KBM-7 (cell line): ENCODE measurements around the gene GREM1.

Experiments used
- DNase-seq: peaks from one replicate; pipeline ENCODE4 v3.0.0-alpha.2; 2015
- in situ Hi-C: fragments of 300-500 bp; cut with MboI; formaldehyde crosslinking; loops from 2 replicates; pipeline ENCODE4 v1.14.3; 2020; ENCODE audit warnings: low sequenced_read_pairs, low pct_unique_long_range_greater_than_20kb, mixed read lengths

The GREM1 gene

DNA sequence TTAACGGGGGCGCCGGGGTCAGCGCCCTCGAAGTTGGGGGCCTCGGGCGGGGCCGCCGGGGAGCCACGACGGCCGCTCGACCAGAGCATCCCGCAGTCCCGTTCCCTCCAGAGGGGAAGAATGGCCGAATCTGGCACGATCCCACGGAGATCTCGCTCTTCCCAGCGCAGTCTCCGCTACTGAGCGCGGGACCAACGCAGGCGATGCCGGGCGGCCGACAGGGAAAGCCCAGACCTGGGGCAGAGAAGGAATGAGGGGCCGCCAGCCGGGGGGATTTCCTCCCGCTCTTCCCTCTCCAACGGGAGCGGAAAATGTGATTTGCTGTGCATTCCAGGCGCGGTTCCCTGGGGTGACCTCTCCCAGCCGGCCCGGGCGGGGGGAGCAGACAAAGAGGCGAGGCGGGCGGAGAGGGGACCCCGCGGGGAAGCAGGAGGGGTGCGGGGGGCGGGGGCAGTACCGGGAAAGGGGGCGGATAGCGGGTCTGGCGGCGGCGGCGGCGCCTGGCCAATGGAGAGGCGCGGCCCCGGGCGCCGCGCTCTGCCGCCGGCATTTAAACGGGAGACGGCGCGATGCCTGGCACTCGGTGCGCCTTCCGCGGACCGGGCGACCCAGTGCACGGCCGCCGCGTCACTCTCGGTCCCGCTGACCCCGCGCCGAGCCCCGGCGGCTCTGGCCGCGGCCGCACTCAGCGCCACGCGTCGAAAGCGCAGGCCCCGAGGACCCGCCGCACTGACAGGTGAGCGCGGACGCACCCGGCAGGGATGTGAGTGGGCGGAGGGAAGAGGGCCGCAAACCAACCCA, at the start of gene GREM1:
TSS of gene GREM1 (plus strand) at position 579 of the 801 bp plus-strand sequence. CDS start 12,687 bp downstream, outside the sequence.
- DNase-seq = no peak
- in situ Hi-C loops = no loop called here

DNA sequence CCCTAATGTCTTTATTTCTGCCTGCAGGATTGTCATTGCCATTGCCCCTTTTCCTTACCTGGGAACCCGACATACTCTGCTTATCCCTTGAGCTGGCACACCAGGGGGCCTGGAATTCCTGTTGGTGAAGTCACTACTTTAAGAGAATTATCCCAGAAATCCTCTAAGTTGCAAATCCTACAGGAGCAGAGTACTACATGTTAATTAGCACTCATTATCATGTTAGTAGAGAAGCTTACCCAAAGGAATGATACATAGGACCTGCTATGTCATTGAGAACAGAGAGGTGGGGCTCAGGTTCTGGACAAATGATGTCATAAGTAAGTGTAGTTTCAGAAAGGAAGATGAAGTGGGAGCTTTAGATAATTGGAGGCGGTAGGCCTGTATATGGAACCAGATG, 48.9 kb upstream of the GREM1 start:
- in situ Hi-C loops = no loop called here
- no peak for DNase-seq

DNA sequence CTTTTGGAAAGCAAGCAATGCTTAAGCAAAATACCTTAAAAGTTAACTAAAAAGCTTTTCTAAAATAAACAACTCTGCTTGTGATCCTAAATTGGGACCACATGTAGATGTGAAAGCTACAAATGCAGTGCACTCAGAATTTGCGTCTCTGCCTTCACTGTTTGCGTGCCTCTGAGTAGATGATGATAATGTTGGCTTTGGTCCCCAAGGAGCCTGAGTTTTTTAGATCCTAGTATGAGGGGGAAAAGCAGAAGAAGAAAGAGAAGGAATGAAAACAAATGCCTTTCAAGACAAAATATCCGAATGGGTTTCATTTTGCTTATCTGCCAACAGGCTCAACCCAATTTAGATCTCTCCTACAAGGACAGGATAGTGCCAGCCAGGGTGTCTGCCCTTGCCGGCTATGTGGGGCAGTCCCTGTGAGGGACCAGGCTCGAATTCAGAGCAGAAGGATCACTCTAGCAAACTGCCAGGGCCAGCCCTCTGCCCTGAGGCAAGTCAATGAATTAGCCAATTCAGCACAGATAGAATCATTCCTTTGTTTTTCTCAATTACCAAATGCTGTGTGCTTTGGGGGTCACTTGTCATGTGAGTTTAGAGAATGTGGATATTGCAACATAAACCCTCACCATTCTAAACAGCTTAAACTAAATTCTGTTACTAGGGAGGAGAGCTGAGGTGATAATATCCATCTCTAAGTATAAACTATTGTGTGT, 47.8 kb upstream of the GREM1 start:
- in situ Hi-C loops = no loop called here
- no peak for DNase-seq

DNA sequence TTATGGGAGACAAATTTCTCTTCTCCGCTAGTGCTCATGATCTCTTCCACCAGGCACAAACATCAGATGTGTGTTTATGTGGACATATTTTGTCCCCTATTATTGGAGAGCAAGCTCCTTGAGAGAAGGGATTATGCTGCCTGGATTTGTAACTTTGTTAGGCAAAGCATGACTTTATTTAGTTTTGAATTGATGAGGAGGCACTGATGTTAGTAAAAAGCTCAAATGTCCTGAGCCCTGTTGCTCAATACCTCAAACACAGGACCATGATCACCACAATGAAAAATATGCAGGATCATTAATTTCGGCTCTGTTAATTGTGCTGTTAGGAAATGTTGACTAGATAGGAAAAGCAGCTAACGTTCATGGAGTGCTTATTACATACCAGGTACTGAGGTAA, 47.2 kb upstream of the GREM1 start:
- in situ Hi-C loops = no loop called here
- DNase-seq = no peak

DNA sequence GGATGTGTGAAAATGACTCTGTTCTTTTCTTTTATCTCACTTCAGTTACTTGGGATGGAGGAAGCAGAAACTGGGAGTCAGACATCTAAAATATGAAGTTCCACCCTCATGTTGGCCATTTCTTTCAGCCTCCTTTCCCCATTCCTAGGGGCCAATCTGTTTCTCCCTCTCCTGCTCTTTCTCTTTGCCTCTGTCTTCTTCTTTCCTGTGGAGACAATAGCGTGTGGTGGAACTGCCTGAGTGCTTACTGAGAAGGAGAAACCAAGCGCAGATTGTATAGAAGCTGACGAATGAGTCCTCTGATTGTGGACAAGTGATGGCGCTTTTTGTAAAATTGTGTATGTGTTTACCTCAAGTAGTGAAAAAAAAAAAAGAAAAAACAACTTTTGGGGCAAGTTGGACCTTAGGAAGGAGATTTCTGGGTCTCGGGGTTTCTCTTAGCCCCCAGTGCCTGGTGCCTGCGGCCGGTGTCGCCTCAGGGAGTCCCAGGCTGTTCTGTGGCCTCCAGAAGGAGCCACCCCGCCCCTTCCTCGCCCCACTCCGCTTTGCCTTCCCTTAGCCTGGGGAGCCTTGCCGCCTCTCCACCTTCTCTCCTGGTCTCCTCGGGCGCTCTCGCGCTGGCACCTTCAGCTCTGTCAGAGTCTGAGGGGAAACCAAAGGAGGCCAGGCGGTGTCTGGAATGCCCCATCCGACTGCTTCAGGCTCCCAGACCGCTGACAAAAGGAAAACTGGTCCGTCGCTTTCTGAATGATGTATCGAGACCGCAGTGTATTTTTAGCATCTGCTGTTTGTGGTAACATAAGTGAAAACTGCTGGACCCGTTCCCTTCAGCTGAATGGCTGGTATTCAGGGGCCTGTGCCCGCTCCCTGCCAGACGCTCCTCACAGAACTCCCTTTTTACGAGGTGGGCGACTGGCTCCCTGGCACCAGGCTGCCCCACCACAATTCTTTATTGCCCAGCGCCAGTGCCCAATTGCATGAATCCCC, 46.2 kb upstream of the GREM1 start:
- DNase-seq = no peak
- in situ Hi-C loops = no loop called here

- DNase-seq = no peak
- in situ Hi-C loops = no loop called here
Measured at GRCh38 chr15:32674681-32675080, 43.1 kb upstream of the GREM1 start.

DNA sequence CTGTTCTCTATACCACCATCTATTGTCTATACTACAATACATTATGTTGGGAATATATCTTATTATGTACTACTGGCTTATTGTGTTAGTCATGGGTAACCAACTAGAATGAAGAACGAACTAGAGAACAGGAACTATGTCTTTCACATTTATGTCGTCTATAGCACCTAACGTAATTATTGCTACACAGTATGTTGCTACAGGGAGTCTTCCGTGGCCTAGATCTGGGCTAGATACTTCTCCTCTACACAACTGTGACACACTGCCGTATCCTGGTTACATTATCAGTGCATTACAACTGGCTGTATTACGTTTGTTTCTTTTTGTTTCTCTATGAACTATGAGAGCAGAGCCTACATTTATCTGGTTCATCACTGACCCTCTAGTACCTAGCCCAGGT, 42.3 kb upstream of the GREM1 start:
- no peak for DNase-seq
- in situ Hi-C loops = no loop called here

GRCh38 chr15:32676169-32676568, 41.6 kb upstream of the GREM1 start:
- DNase-seq = no peak
- in situ Hi-C loops = no loop called here

GRCh38 chr15:32677238-32677750, 40.5 kb upstream of the GREM1 start:
- no peak for DNase-seq
- in situ Hi-C loops = no loop called here

DNA sequence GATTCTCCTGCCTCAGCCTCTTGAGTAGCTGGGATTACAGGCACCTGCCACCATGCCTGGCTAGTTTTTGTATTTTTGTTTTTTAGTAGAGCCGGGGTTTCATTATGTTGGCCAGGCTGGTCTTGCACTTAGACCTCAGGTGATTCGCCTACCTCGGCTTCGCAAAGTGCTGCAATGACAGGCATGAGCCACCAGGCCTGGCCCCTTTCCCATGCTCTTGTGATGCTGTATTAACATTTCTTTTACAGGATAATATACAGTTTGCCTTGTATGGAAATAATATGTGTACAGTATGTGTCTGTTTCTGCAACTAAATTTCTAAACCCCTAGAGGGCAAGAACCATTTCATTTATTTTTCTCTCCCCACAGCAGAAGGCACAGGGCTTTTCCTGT, 38.5 kb upstream of the GREM1 start:
- in situ Hi-C loops = no loop called here
- no peak for DNase-seq

DNA sequence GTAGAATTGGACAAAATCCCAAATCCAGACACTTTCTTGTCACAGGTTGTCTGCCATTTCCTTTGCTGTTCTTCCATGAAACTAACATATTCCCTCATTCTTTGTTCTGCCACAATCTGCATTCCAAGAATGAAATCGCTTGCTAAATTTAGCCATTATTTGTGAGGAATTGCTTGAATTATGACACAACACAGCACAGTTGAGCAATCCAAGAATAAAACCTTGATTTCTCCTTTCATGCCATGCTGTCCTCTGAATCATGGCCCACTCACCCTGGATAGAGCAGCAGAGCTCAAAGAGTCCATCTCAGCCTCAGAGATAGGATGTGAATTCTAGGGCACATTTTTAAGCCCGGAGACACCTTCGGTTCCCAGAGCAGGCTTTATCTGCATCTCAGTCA, 35.2 kb upstream of the GREM1 start:
- DNase-seq = no peak
- in situ Hi-C loops = no loop called here

GRCh38 chr15:32682977-32683630, 34.7 kb upstream of the GREM1 start:
- no peak for DNase-seq
- in situ Hi-C loops = no loop called here

DNA sequence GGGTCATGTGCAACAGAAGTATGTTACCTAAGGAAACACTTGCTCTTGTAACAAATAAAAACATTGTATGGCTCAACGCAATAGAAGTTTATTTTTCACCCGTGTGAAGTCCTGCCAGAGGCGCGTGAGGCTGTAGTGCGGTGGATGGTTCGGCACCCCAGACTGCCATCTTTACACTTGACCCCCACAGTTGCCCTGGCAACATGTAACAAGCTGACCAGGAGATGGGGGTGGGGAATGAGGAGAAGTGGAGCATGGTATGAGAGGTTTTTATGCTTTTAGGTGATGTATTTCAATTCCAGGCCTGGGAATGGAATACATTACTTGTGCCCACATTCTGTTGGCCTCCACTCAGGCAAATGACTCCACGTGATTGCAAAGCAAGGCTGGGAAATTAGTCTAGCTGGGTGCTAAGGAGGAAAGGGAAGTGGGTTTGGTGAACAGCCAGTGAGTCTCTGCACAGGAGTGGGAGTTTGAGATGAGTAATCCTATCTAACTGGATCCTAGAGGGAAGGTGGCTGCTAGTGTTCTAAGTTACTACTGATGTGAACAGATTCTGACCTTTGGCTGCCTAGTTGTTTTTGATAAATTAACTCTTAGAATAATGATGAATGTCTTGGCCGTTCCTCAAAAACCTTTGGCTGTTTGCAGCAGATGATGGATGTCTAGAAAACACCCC, 33.8 kb upstream of the GREM1 start:
- DNase-seq = peak; percentile 61
- in situ Hi-C loops = no loop called here

GRCh38 chr15:32685576-32685975, 32.2 kb upstream of the GREM1 start:
- no peak for DNase-seq
- in situ Hi-C loops = no loop called here

DNA sequence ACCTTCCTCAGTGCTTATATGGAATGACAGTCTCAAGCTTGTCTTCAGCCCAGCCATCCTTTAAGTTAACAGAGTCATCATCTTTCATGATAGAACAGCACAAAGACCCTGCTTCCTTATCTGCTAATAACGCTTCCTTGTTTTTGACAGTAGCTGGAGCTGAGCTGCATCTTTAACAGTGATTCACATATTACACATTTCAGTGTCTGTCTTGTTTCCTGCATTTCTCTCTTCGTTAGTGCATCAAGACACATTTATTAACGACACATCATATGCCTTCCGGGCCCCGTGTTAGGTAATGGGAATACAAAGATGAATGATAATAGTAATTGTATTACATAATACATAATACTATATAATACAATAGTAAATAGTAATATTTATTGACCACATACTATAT, 30.2 kb upstream of the GREM1 start:
- no peak for DNase-seq
- in situ Hi-C loops = no loop called here

- DNase-seq = no peak
- in situ Hi-C loops = no loop called here
Measured at GRCh38 chr15:32688151-32688639, 29.6 kb upstream of the GREM1 start.

DNA sequence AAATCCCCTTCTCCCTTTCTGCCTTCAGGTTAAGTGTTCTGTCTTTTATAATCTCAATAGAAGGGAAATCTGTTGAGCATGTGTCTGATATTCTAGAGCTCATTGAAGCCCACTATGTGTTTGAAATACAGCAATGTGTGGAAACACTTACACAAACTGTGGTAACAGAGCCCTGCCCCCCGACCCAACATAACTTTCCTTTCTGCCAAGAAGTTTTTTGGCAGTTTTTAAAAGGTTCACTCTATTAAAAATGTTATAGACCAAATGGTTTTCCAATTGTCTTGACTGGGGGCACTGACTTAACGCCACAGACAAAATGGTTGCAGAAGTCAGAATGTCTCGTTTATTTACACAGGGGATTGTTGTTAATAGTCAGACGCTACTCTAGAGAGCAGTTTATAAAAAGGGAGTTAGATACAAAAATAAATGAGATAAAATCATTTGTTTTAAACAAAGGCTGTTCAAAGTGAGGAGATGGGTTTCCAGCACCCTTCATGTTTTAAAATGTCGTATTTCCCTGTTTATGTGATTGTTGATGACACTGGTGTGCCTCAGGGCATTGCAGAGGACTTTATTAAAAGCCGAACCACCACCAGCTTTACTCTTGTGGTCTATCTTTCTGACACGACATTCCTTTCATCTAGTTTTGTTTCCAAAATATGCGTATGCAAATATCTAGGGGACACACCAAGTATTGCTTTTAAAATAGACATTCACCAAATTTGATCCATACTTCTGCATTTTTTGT, 26.7 kb upstream of the GREM1 start:
- DNase-seq = no peak

DNA sequence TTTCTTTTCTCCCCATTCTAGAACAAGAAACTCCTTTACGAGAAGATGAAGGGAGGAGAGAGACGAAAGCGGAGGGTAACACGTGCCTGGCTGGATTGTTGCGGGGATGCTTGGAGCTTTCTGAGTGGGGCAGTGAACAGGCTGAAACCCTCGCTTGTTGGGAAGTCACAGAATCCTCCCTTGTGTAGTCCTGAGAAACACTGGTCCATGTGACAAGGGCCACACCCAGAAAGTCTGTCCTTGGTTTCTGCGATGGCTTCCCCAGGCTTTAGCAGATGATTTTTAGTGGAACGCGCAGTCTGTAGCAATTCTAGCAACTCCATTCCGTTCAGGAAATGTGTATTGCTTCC, 26.1 kb upstream of the GREM1 start:
- in situ Hi-C loops = no loop called here
- DNase-seq = no peak

More for the DNA sequence above, 26.7 kb upstream of the GREM1 start:
- in situ Hi-C loops = no loop called here
